ENCODE measurements around the gene MET. TPM values are rescaled to one million over a fixed set of nuclear protein-coding genes. Genes with fewer than 3 reads are reported as not detected.

Gene MET
- total RNA-seq, 4 donors from 2014 or later, result 3.8 to 25.0 (median 18.6) TPM

GRCh38 chr7:116730097-116731022, 58.4 kb downstream of the MET start:
- Histone ChIP-seq H3K9me3 (no peaks in the 10 kb centered on the region), H3K4me1 (peaks cover 0 to 19% (median 5%) of the 10 kb centered on the region in 3 donors), H3K27me3 (no peaks in the 10 kb centered on the region), H3K27ac (no peak overlapping the region), H3K36me3 (no peaks in the 10 kb centered on the region), H3K4me3 (no peak overlapping the region)
- WGBS, 2 donors, result 92 to 94% methylated on average over 9 of the region's 9 CpGs
- intact Hi-C loops (cut with DNase I), result no loop called here
- DNase-seq, result no peak
- TF ChIP-seq POLR2A (IDR thresholded peaks at IDR 0.05) (no peak), CTCF (IDR thresholded peaks at IDR 0.05) (no peak)

- Histone ChIP-seq H3K27me3 (no peaks in the 10 kb centered on the region), H3K4me3 (no peak overlapping the region), H3K27ac (no peak overlapping the region), H3K4me1 (peaks cover 0 to 19% (median 5%) of the 10 kb centered on the region in 3 donors), H3K9me3 (no peaks in the 10 kb centered on the region), H3K36me3 (no peaks in the 10 kb centered on the region)
- WGBS, 2 donors, result 89 to 93% methylated on average over 1 of the region's 1 CpG
- intact Hi-C loops (cut with DNase I), result no loop called here
- TF ChIP-seq CTCF (IDR thresholded peaks at IDR 0.05) (no peak), POLR2A (IDR thresholded peaks at IDR 0.05) (no peak)
- no peak for DNase-seq
Measured at GRCh38 chr7:116731023-116731395, 59.0 kb downstream of the MET start.

GRCh38 chr7:116731445-116732335, 59.7 kb downstream of the MET start:
- Histone ChIP-seq H3K27ac (no peak overlapping the region), H3K36me3 (no peaks in the 10 kb centered on the region), H3K4me3 (peak overlapping the region in 1 of 4 donors; percentile 31), H3K9me3 (no peaks in the 10 kb centered on the region), H3K4me1 (peaks cover 0 to 19% (median 5%) of the 10 kb centered on the region in 3 donors), H3K27me3 (no peaks in the 10 kb centered on the region)
- intact Hi-C loops (cut with DNase I), result no loop called here
- DNase-seq, result no peak
- TF ChIP-seq CTCF (IDR thresholded peaks at IDR 0.05), result no peak
- 56 to 77% methylated on average over 12 of the region's 12 CpGs for WGBS, 2 donors

- Histone ChIP-seq H3K36me3 (no peaks in the 10 kb centered on the region), H3K4me1 (peaks cover 0 to 9% (median 0%) of the 10 kb centered on the region in 3 donors), H3K27ac (no peak overlapping the region), H3K4me3 (no peak overlapping the region), H3K27me3 (no peaks in the 10 kb centered on the region), H3K9me3 (no peaks in the 10 kb centered on the region)
- TF ChIP-seq CTCF (IDR thresholded peaks at IDR 0.05) (no peak), POLR2A (IDR thresholded peaks at IDR 0.05) (no peak)
- intact Hi-C loops (cut with DNase I), result no loop called here
- DNase-seq, result no peak
- WGBS, 2 donors, result 50 to 62% methylated on average over 7 of the region's 7 CpGs
Measured at GRCh38 chr7:116732788-116733694, 61.0 kb downstream of the MET start.
